GM21526 (cell line): ENCODE data around the gene LEO1.
A peak's percentile ranks its signal among the peaks of the same experiment; 100 is the strongest.

Source experiments
- ATAC-seq: cut with Tn5 transposase; IDR thresholded peaks from one replicate; pipeline ENCODE4 v1.9.1; 2021; ENCODE audit warnings: moderate library complexity; ENCODE audit not compliant: unreplicated experiment, low FRiP score

LEO1 gene

GRCh38 chr15:51935466-51936104 is 36.0 kb downstream of the LEO1 start:
- peak; percentile 86 for ATAC-seq

- ATAC-seq, result no peak
Measured at GRCh38 chr15:51932161-51932560, 39.4 kb downstream of the LEO1 start.

GRCh38 chr15:51931638-51932037 is 39.9 kb downstream of the LEO1 start:
- ATAC-seq, result no peak

DNA sequence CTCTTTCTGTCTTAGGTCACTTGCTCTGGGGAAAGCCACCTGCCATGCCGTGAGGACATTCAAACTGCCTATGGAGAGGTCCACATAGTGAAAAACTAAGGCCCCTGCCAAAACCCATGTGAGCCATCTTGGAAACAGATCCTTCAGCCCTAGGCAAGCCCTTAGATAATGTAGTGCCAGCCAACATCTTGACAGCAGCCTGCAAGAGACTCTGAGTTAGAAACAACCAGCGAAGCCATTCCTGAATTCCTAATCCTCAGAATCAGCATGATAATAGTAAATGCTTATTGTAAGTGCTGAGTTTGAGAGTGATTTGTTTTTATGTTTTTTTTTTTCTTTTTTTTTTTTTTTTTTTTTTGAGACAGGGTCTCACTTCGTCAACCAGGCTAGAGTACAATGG is 40.6 kb downstream of the LEO1 start:
- no peak for ATAC-seq

GRCh38 chr15:51926809-51927208 is 44.8 kb downstream of the LEO1 start:
- no peak for ATAC-seq

- no peak for ATAC-seq
Measured at GRCh38 chr15:51924156-51925068, 47.2 kb downstream of the LEO1 start.

GRCh38 chr15:51917493-51917892 is 54.1 kb downstream of the LEO1 start:
- no peak for ATAC-seq

DNA sequence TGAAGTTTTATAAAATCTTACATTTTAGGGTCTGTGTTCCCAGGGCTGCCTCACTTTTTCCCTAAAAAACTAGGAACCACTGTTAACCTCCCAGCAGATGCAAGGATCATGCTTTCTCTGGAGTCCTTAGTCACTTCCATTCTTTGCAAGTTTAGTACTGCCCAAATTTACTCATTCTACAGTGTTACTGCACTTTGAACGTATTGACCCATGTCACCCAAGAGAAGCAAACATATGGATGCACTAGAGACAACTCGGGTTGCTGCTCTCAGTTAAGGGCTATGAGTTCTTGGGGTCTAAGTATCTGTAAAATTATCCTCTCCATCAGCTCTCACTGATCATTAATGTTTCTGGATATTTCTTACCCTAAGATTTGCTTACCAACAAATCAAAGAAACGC is 59.0 kb downstream of the LEO1 start:
- ATAC-seq, result no peak

- ATAC-seq, result no peak
Measured at GRCh38 chr15:51909584-51909983, 62.0 kb downstream of the LEO1 start.

- no peak for ATAC-seq
Measured at GRCh38 chr15:51908316-51908715, 63.3 kb downstream of the LEO1 start.

DNA sequence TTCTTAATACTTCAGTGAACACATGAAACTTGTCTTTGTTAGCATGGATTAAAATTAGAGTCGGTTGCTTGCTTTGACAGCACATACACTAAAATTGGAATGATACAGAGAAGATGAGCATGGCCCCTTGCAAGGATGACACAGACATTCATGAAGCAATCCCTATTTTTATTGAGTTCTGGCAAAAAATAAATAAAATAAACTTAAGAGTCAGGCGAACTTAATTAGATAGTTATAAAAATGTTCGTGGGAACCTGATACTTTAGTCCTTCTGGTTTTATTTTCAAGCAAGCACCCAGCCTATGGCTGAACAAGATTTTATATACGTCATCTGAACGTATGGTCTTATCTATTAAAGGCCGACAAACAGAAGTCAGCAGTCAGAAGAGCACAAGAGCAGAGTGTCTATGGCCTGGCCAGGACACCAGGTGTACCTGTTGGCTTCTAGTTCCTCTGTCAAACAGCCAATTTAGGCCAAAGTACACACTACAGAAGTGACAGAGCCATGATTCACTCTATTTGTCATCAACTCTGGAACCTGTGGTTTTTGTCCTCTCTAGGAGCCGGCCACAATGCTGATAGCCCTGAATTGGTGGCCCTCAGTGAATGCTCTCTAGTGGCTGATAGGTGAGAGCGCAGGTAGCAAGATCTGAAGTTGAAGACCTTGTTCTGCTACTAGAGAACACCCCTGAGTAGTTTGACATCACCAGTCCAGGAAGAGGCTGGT is 64.3 kb downstream of the LEO1 start:
- no peak for ATAC-seq

- ATAC-seq, result no peak
Measured at GRCh38 chr15:51904931-51905330, 66.6 kb downstream of the LEO1 start.

DNA sequence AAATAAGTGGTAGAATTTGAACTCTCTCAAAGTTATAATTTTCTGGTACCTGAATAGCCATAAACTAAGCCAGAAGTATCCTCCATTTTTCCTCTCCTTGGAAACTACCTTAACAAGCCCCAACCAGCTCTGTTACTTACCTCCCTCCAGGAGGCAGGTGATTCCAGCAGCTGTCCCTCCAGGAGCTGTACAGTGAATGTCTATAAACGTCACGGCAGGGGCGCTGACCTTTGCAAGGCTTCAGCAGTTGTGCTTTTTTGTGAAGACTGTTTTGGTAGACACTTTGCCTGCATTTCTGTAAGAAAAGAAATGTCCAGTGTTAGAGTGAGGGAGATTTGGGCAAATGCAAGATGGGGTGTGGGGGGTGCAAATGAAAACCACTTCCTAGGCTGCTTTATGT is 67.2 kb downstream of the LEO1 start:
- ATAC-seq, result no peak

DNA sequence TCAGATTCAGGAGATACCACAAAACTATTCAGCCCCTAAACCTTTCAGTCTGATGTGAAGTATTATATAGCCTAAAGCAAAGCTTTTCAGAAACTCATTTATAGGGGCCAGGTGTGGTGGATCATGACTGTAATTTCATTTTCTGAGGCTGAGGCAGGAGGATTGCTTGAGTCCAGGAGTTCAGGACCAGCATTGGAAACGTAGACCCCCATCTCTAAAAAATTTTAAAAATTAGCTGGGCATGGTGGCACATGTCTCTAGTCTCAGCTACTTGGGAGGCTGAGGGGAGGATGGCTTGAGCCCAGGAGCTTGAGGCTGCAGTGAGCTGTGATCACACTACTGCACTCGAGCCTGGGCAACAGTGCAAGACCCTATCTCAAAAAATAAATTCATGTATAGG is 82.1 kb downstream of the LEO1 start:
- no peak for ATAC-seq

DNA sequence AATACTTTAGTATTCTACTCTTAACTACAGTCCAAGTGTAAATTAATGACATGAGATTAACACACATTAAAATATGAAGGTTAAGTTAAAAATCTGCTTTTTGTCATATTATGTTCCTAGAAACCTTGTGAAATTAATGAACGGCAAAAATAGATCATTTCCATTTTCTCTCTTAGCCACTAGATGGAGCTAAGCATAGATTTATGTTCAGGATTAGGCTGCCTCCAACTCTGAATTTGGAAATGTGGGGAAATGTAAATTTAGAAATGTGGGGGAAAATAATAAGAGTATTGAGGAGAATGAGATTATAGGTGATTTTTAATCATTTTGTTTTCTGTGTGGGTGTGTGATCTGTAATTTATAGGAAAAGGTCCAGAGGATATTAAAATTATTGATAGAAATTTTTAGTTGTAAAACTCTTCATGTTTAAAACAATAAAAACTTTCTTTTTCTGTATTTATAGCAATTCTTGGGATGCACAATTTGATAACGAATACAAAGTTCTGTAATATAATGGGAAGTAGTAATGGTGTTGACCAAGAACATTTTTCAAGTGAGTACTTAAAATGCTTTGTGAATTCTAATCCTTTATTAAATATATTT is 82.9 kb downstream of the LEO1 start:
- ATAC-seq, result no peak
